Measurements from ENCODE around the gene SLC17A9. TPM values are rescaled to one million over a fixed set of nuclear protein-coding genes. Genes with fewer than 3 reads are reported as not detected.

Gene SLC17A9
- total RNA-seq, 1 experiment from 2014 or later, result 0.17 TPM

DNA sequence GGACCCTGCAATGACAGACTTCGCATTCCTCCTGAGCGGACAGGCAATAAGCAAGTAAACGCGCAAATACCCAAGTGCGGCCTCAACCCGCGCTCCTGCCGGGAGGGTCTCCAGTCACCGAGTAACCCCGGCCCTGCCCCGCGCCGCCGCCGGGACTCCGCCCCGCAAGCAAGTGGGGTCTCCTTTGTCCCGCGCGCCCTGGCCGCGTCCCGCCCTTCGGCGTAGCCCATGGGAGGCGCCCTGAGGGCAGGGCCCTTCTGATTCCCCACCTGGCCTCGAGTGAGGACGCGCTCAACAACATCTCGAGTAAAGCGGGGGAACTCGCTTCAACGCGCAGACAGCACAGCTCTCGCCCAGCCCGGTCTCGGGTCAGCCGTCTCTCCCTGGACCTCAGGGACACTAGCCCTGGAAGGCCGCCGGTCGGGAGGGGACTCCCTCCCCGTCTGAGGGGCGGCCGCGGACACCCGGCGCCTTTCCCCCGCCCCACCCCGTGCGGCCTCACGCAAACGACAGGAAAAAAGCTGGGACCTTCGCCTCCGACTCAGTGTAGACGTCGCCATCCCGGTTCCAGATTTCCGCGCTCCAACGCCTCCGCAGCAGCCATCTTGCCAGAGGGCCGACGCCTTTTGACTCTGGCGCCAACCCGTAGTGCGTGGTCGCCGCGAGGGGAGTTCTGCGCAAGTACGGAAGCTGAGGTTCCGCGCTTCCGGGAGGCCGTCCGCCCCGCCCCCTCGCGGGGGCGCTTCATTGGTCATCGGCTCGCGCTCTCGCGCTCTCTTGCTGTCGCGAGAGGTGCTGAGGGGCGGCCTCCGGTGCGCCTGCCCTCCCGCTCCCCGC lies 15.0 kb upstream of the SLC17A9 start:
- BruUV-seq (replicated peaks), result no TSS peak
- peaks cover 20% of the 10 kb centered on the region for H3K4me1 ChIP-seq (ENCODE audit: insufficient read depth, low read length, poor library complexity, severe bottlenecking)
- no peaks in the 10 kb centered on the region for H3K27me3 ChIP-seq (replicated peaks; ENCODE audit: insufficient read depth, low read depth, low read length, poor library complexity)
- ChIA-PET POLR2A (ENCODE audit: low non-redundant PET) (interaction anchor here (0.6 kb wide), 1 partner anchor 276 kb away, joined by 3 read pairs; no protein-coding TSS in a partner anchor), CTCF (no interaction called here)
- TF ChIP-seq, protein P1, sequence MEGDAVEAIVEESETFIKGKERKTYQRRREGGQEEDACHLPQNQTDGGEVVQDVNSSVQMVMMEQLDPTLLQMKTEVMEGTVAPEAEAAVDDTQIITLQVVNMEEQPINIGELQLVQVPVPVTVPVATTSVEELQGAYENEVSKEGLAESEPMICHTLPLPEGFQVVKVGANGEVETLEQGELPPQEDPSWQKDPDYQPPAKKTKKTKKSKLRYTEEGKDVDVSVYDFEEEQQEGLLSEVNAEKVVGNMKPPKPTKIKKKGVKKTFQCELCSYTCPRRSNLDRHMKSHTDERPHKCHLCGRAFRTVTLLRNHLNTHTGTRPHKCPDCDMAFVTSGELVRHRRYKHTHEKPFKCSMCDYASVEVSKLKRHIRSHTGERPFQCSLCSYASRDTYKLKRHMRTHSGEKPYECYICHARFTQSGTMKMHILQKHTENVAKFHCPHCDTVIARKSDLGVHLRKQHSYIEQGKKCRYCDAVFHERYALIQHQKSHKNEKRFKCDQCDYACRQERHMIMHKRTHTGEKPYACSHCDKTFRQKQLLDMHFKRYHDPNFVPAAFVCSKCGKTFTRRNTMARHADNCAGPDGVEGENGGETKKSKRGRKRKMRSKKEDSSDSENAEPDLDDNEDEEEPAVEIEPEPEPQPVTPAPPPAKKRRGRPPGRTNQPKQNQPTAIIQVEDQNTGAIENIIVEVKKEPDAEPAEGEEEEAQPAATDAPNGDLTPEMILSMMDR (conservative IDR thresholded peaks at IDR 0.05; ENCODE audit: low read depth, low read length), result no peak
- no peak for TF ChIP-seq EZH2 (IDR thresholded peaks at IDR 0.05; ENCODE audit: borderline replicate concordance, low read depth, low read length, poor library complexity, severe bottlenecking)
- peaks cover 37% of the 10 kb centered on the region for H3K36me3 ChIP-seq (ENCODE audit: insufficient read depth, low read length, poor library complexity, severe bottlenecking)
- H3K4me3 ChIP-seq (ENCODE audit: low read depth, low read length, poor library complexity, severe bottlenecking), result peak overlapping the region; percentile 99
- peak; percentile 97 for DNase-seq (ENCODE audit: low spot score)
- no peaks in the 10 kb centered on the region for H3K9me3 ChIP-seq (ENCODE audit: low read depth, low read length, poor library complexity, severe bottlenecking)
- H3K27ac ChIP-seq (ENCODE audit: low read depth, low read length, poor library complexity, severe bottlenecking), result peak overlapping the region; percentile 98
- intact Hi-C loops (cut with micrococcal nuclease; ENCODE audit: unreplicated experiment), result no loop called here

DNA sequence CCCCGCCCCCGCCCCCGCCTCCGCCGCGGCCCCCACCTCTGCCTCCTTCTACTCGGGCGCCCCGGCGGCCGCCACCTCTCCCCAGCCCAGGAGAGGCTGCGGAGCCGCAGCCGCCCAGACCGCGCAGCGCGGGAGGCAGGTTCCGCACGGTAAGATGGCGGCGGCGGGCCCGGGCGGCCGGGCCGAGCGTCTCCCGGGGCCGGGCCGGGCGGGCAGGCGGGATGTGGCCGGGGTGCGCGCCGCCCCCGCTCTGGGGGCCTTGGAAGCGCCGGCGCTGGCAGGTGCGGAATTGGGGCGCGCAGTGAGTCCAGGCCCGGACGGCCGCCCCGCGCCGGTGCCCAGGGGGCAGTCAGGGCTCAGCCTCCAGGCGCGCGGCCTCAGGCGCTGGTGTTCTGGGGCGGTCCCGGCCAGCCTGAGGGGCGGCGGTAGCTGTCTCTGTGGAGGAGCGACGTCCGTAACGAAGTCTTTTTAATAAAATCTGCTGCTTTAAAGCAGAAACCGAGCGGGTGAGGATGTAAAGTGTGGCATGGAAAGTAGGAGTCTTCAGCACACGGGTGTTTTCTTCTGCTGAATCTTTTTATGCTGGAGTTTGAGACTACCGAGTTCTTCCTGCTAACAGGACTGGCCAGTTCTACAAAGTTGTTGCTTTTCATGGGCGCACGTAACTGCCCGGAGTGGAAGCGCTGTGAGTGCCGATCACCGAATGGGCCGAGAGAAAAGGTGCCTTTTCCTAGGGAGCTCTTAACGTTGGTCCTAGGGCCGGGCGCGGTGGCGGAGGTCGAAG lies 14.2 kb upstream of the SLC17A9 start, which contains the start of gene GID8:
TSS of gene GID8 (plus strand) at position 43 of the 784 bp plus-strand sequence. CDS start 3,356 bp downstream, outside the sequence.
- intact Hi-C loops (cut with micrococcal nuclease; ENCODE audit: unreplicated experiment), result no loop called here

DNA sequence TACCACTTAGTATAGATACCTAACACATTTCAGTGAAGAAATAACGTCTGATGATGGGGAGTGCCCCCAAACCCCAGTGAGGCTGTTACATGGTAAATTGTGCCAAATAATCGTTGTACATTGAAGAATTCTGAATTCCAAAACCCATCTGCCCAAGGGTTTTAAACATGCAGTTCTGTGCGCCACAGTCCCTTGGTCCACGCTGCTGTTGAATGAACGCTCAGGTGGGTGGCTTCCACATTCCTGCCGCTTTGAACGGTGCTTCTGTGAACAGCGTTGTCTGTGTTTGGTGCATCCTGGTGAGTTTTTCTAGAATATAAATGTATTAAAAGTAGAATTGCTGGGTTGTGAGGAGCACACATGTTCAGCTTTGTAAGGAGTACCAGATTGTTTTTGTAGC lies 11.6 kb upstream of the SLC17A9 start:
- POLR2A ChIA-PET (ENCODE audit: low non-redundant PET), result no interaction called here
- TF ChIP-seq EZH2 (IDR thresholded peaks at IDR 0.05; ENCODE audit: borderline replicate concordance, low read depth, low read length, poor library complexity, severe bottlenecking), result no peak
- TF ChIP-seq, protein P1 (conservative IDR thresholded peaks at IDR 0.05; ENCODE audit: low read depth, low read length), result no peak
- CTCF ChIA-PET, result interaction anchor here (0.7 kb wide), 1 partner anchor 81 kb away, joined by 3 read pairs; no protein-coding TSS in a partner anchor

More for the DNA sequence above, 14.2 kb upstream of the SLC17A9 start, which contains the start of gene GID8:
- peak; percentile 45 for DNase-seq (ENCODE audit: low spot score)
- TF ChIP-seq EZH2 (IDR thresholded peaks at IDR 0.05; ENCODE audit: borderline replicate concordance, low read depth, low read length, poor library complexity, severe bottlenecking), result no peak
- TF ChIP-seq, protein P1 (conservative IDR thresholded peaks at IDR 0.05; ENCODE audit: low read depth, low read length), result no peak
- ChIA-PET CTCF (no interaction called here), POLR2A (ENCODE audit: low non-redundant PET) (interaction anchor here (0.6 kb wide), 1 partner anchor 275 kb away, joined by 3 read pairs; no protein-coding TSS in a partner anchor)
- BruUV-seq (replicated peaks), result no TSS peak
- H3K4me1 ChIP-seq (ENCODE audit: insufficient read depth, low read length, poor library complexity, severe bottlenecking), result peaks cover 20% of the 10 kb centered on the region
- H3K4me3 ChIP-seq (ENCODE audit: low read depth, low read length, poor library complexity, severe bottlenecking), result peak within 1 kb of the TSS; percentile 99
- H3K27ac ChIP-seq (ENCODE audit: low read depth, low read length, poor library complexity, severe bottlenecking), result peak within 1 kb of the TSS; percentile 98
- H3K9me3 ChIP-seq (ENCODE audit: low read depth, low read length, poor library complexity, severe bottlenecking), result no peaks in the 10 kb centered on the region
- peaks cover 39% of the 10 kb centered on the region for H3K36me3 ChIP-seq (ENCODE audit: insufficient read depth, low read length, poor library complexity, severe bottlenecking)
- H3K27me3 ChIP-seq (replicated peaks; ENCODE audit: insufficient read depth, low read depth, low read length, poor library complexity), result no peaks in the 10 kb centered on the region

More for the DNA sequence above, 11.6 kb upstream of the SLC17A9 start:
- H3K27ac ChIP-seq (ENCODE audit: low read depth, low read length, poor library complexity, severe bottlenecking), result no peak overlapping the region
- H3K27me3 ChIP-seq (replicated peaks; ENCODE audit: insufficient read depth, low read depth, low read length, poor library complexity), result no peaks in the 10 kb centered on the region
- no peaks in the 10 kb centered on the region for H3K9me3 ChIP-seq (ENCODE audit: low read depth, low read length, poor library complexity, severe bottlenecking)
- intact Hi-C loops (cut with micrococcal nuclease; ENCODE audit: unreplicated experiment), result no loop called here
- no peak for DNase-seq (ENCODE audit: low spot score)
- peaks cover 15% of the 10 kb centered on the region for H3K4me1 ChIP-seq (ENCODE audit: insufficient read depth, low read length, poor library complexity, severe bottlenecking)
- H3K4me3 ChIP-seq (ENCODE audit: low read depth, low read length, poor library complexity, severe bottlenecking), result no peak overlapping the region
- H3K36me3 ChIP-seq (ENCODE audit: insufficient read depth, low read length, poor library complexity, severe bottlenecking), result peaks cover 48% of the 10 kb centered on the region
- BruUV-seq (replicated peaks), result no TSS peak

Data from A673 (cell line).